Caco-2 (cell line): Measurements from ENCODE around the gene PARD3B. TPM values are rescaled to one million over a fixed set of nuclear protein-coding genes. Genes with fewer than 3 reads are reported as not detected.

Source experiments
- BruUV-seq: library from RNA; stranded (reverse); fragments of 400-500 nt; replicated peaks from 2 replicates; lab custom pipeline; 2021; lab: Mats Ljungman, UMichigan
- CTCF ChIA-PET: fragments of 300-600 bp; sonication (Branson Sonifier 250); formaldehyde crosslinking; loops from one replicate; lab custom pipeline; 2022; ENCODE audit warnings: antibody characterized with exemption; lab: Charles Lee
- POLR2A ChIA-PET: fragments of 300-600 bp; sonication (Branson Sonifier 250); formaldehyde crosslinking; loops from one replicate; lab custom pipeline; 2022; ENCODE audit warnings: antibody characterized with exemption; lab: Charles Lee
- DNase-seq, 2 experiments: peaks; one replicate each; pipeline versions ENCODE4 v3.0.0 to v3.0.0-alpha.2; 2020 to 2022
- H3K27me3 ChIP-seq: replicated peaks from 2 replicates; pipeline ENCODE4 v1.6.0; 2011; ENCODE audit warnings: low read length; ENCODE audit not compliant: control insufficient read depth, insufficient read depth
- H3K36me3 ChIP-seq: 2 replicates; pipeline ENCODE4 v1.5.1; 2011; ENCODE audit warnings: low read length; ENCODE audit not compliant: control insufficient read depth, insufficient read depth
- H3K4me1 ChIP-seq: fragments of 250-450 bp; sonication (Bioruptor Pico); 2 replicates; pipeline ENCODE4 v1.5.1; 2020; ENCODE audit warnings: mild to moderate bottlenecking
- H3K4me3 ChIP-seq: 2 replicates; pipeline ENCODE4 v1.5.1; 2011; ENCODE audit warnings: low read depth, mild to moderate bottlenecking, control low read depth, low read length
- H3K9me3 ChIP-seq: fragments of 250-450 bp; sonication (Bioruptor Pico); 2 replicates; pipeline ENCODE4 v1.5.1; 2020; ENCODE audit warnings: mild to moderate bottlenecking, moderate library complexity
- H3K27ac Mint-ChIP-seq: one replicate; pipeline ENCODE4 v1.8.0; 2022; ENCODE audit warnings: mixed read lengths; ENCODE audit not compliant: unreplicated experiment
- H3K27me3 Mint-ChIP-seq: one replicate; pipeline ENCODE4 v1.8.0; 2022; ENCODE audit warnings: mixed read lengths; ENCODE audit not compliant: insufficient read depth, unreplicated experiment
- H3K36me3 Mint-ChIP-seq: one replicate; pipeline ENCODE4 v1.8.0; 2022; ENCODE audit warnings: mild to moderate bottlenecking, mixed read lengths; ENCODE audit not compliant: insufficient read depth, unreplicated experiment
- H3K4me1 Mint-ChIP-seq: one replicate; pipeline ENCODE4 v1.8.0; 2022; ENCODE audit warnings: low read depth, mixed read lengths; ENCODE audit not compliant: unreplicated experiment
- H3K4me3 Mint-ChIP-seq: one replicate; pipeline ENCODE4 v1.8.0; 2022; ENCODE audit warnings: mild to moderate bottlenecking, moderate library complexity, mixed read lengths; ENCODE audit not compliant: unreplicated experiment
- H3K9me3 Mint-ChIP-seq: one replicate; pipeline ENCODE4 v1.8.0; 2022; ENCODE audit warnings: mixed read lengths; ENCODE audit not compliant: unreplicated experiment
- intact Hi-C: fragments of 100-400 bp; cut with micrococcal nuclease; formaldehyde crosslinking; loops from one replicate; pipeline ENCODE4 v1.10.0; 2022; ENCODE audit not compliant: unreplicated experiment
- total RNA-seq: library from RNA; stranded (reverse); gene quantifications from 2 replicates; pipeline ENCODE4 v1.2.3, GENCODE V29; 2022
- TF ChIP-seq, protein P1 (sequence below), 2 experiments: fragments of 200-600 bp in 1 of 2; IDR thresholded peaks; 1 replicate in 1 of 2; 2 replicates in 1 of 2; pipeline versions ENCODE4 v1.5.1 to v1.8.0; 2011 to 2022; ENCODE audit warnings: antibody characterized with exemption in 1 of 2, control low read depth in 1 of 2, inconsistent platforms in 1 of 2, low read depth in 1 of 2, low read length in 1 of 2, mild to moderate bottlenecking in 1 of 2, moderate library complexity in 1 of 2; ENCODE audit not compliant: insufficient read depth in 1 of 2, severe bottlenecking in 1 of 2, unreplicated experiment in 1 of 2

Gene PARD3B
- total RNA-seq, 1 experiment from 2014 or later = 68.9 TPM

DNA sequence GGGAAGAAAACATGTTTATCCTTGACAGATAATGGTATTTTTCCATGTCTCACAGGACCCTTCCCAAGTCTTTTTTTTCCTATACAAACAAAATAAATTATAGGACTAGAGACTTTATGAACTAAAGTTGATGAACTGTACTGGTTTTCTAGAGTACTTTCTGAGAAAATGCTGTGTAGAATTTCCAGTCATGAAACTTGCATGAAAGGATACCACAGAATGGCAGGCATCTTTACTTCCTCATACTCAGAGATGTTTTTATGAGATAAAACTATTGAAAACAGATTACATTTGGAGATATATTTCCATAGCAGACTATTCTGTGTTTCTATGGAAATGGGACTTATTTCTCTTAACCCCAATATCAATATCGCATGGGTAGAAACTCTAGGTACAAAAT, 403.5 kb downstream of the PARD3B start:
- no peaks in the 10 kb centered on the region for H3K36me3 ChIP-seq
- H3K27me3 ChIP-seq = no peaks in the 10 kb centered on the region
- Mint-ChIP-seq H3K9me3 (peaks cover 32% of the 10 kb centered on the region), H3K4me1 (peaks cover 42% of the 10 kb centered on the region), H3K27ac (peak overlapping the region; percentile 61), H3K4me3 (peak overlapping the region; percentile 14), H3K36me3 (peaks cover 44% of the 10 kb centered on the region), H3K27me3 (no peaks in the 10 kb centered on the region)
- peaks cover 38% of the 10 kb centered on the region for H3K9me3 ChIP-seq
- DNase-seq = no peak
- no TSS peak for BruUV-seq
- TF ChIP-seq, protein P1, sequence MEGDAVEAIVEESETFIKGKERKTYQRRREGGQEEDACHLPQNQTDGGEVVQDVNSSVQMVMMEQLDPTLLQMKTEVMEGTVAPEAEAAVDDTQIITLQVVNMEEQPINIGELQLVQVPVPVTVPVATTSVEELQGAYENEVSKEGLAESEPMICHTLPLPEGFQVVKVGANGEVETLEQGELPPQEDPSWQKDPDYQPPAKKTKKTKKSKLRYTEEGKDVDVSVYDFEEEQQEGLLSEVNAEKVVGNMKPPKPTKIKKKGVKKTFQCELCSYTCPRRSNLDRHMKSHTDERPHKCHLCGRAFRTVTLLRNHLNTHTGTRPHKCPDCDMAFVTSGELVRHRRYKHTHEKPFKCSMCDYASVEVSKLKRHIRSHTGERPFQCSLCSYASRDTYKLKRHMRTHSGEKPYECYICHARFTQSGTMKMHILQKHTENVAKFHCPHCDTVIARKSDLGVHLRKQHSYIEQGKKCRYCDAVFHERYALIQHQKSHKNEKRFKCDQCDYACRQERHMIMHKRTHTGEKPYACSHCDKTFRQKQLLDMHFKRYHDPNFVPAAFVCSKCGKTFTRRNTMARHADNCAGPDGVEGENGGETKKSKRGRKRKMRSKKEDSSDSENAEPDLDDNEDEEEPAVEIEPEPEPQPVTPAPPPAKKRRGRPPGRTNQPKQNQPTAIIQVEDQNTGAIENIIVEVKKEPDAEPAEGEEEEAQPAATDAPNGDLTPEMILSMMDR (IDR thresholded peaks at IDR 0.05; ENCODE audit: insufficient read depth in 1 of 2, low read depth in 1 of 2, low read length in 1 of 2, severe bottlenecking in 1 of 2, unreplicated experiment in 1 of 2) = no peak
- intact Hi-C loops = loop anchor here (5.0 kb wide), 2 partner anchors 67 to 733 kb away; partner anchors contain the start of gene NRP2
- POLR2A ChIA-PET = interaction anchor here (0.6 kb wide), 1 partner anchor 958 kb away, joined by 3 read pairs; no protein-coding TSS in a partner anchor
- H3K4me1 ChIP-seq = peaks cover 41% of the 10 kb centered on the region
- CTCF ChIA-PET = no interaction called here
- H3K4me3 ChIP-seq = no peak overlapping the region

DNA sequence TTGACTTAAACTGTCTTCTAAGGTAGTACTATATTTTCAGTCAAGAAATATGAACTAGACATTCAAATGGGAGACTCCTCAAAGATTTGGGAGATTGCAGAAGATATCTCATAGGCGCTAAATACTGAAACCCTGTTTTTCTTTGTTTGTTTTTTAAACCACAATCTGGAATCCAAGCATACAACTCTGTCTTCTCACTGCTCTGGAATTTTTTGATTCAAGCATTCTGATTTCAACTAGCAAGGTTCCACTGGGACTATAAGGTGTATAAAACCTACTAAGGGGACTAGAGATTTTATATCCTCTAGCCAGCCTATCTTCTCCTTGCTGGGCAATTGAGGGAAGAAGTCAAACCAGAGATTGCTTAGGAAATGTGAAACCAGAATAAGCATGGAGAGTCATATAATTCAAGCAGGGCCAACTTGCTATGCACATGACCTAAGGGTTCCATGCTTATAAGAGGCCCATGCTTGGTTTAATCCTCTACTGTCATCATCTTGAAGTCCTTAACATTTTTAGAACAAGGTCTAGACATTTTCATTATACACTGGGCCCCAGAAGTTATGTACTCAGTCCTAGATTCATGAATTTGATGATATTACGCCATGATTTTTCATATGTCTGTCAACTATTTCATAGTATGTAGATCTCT, 405.5 kb downstream of the PARD3B start:
- peaks cover 30% of the 10 kb centered on the region for H3K4me1 ChIP-seq
- Mint-ChIP-seq H3K9me3 (peaks cover 12% of the 10 kb centered on the region), H3K36me3 (peaks cover 27% of the 10 kb centered on the region), H3K4me1 (peaks cover 34% of the 10 kb centered on the region), H3K4me3 (no peak overlapping the region), H3K27me3 (no peaks in the 10 kb centered on the region), H3K27ac (no peak overlapping the region)
- no TSS peak for BruUV-seq
- peaks cover 24% of the 10 kb centered on the region for H3K9me3 ChIP-seq
- ChIA-PET CTCF (no interaction called here), POLR2A (no interaction called here)
- no peaks in the 10 kb centered on the region for H3K27me3 ChIP-seq
- TF ChIP-seq, protein P1 (IDR thresholded peaks at IDR 0.05; ENCODE audit: insufficient read depth in 1 of 2, low read depth in 1 of 2, low read length in 1 of 2, severe bottlenecking in 1 of 2, unreplicated experiment in 1 of 2) = no peak
- no peaks in the 10 kb centered on the region for H3K36me3 ChIP-seq
- intact Hi-C loops = no loop called here
- no peak for DNase-seq
- no peak overlapping the region for H3K4me3 ChIP-seq

DNA sequence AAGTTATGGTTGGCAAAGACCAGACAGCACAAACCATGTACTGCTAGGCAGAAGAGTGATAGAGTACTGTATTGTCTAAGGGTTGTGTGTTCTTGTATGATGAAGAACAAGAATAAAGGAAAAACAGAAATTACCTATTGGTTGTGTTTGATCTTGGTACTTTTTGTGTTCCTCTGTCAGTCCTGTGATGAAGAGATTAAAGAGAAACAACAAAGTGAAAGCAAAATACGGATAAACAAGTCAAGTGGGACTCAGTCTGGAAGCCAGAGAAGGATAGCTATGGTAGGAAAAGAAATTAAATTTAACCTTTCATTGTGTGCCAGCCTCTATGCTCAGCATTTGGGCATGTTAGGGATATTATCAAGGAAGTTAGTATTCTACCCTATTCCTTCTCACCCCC, 413.1 kb downstream of the PARD3B start:
- no peaks in the 10 kb centered on the region for H3K27me3 ChIP-seq
- H3K9me3 Mint-ChIP-seq = peaks cover 10% of the 10 kb centered on the region
- ChIA-PET CTCF (no interaction called here), POLR2A (no interaction called here)
- TF ChIP-seq, protein P1 (IDR thresholded peaks at IDR 0.05; ENCODE audit: insufficient read depth in 1 of 2, low read depth in 1 of 2, low read length in 1 of 2, severe bottlenecking in 1 of 2, unreplicated experiment in 1 of 2) = no peak
- no peaks in the 10 kb centered on the region for H3K27me3 Mint-ChIP-seq
- peaks cover 15% of the 10 kb centered on the region for H3K4me1 Mint-ChIP-seq
- H3K36me3 Mint-ChIP-seq = peaks cover 6% of the 10 kb centered on the region
- BruUV-seq = no TSS peak
- H3K4me1 ChIP-seq = peaks cover 11% of the 10 kb centered on the region; the same call in 1 of the 2 replicates
- H3K27ac Mint-ChIP-seq = no peak overlapping the region
- DNase-seq = no peak
- H3K9me3 ChIP-seq = no peaks in the 10 kb centered on the region
- no peak overlapping the region for H3K4me3 ChIP-seq
- intact Hi-C loops = no loop called here
- H3K36me3 ChIP-seq = no peaks in the 10 kb centered on the region
- no peak overlapping the region for H3K4me3 Mint-ChIP-seq
